Kidney (tissue), 14 donors: ENCODE results near the gene NSUN7. TPM values are rescaled to one million over a fixed set of nuclear protein-coding genes. Genes with fewer than 3 reads are reported as not detected.

Experiments
- DNase-seq, 5 donors: peaks; one replicate each; pipeline ENCODE4 v3.0.0-alpha.2; 2013 to 2020
- FAIRE-seq: peaks from 2 replicates; lab custom pipeline; 2012; peaks lifted over from hg19 to GRCh38; lab: Jason Lieb, UNC
- H3K27ac ChIP-seq, 2 donors: one replicate each; pipeline ENCODE4 v1.7.0; 2013; ENCODE audit warnings: low read depth in 2 of 2, low read length in 2 of 2, inconsistent platforms in 1 of 2
- H3K27me3 ChIP-seq: one replicate; pipeline ENCODE4 v1.7.1; 2013; ENCODE audit warnings: low read length, inconsistent platforms; ENCODE audit not compliant: control insufficient read depth, insufficient read depth
- H3K36me3 ChIP-seq, 3 donors: one replicate each; pipeline versions ENCODE4 v1.7.0 to v1.7.1; 2013; ENCODE audit warnings: low read length in 3 of 3, control low read depth in 1 of 3, inconsistent platforms in 1 of 3; ENCODE audit not compliant: insufficient read depth in 3 of 3, control insufficient read depth in 2 of 3
- H3K4me1 ChIP-seq, 3 donors: one replicate each; pipeline versions ENCODE4 v1.7.0 to v1.7.1; 2013; ENCODE audit warnings: low read length in 3 of 3, inconsistent platforms in 1 of 3, low read depth in 1 of 3; ENCODE audit not compliant: control insufficient read depth in 2 of 3, insufficient read depth in 2 of 3
- H3K4me3 ChIP-seq, 3 donors: one replicate each; pipeline versions ENCODE4 v1.7.0 to v1.8.1; 2013; ENCODE audit warnings: low read length in 3 of 3, control low read depth in 1 of 3, inconsistent platforms in 1 of 3
- H3K9ac ChIP-seq, 3 donors: one replicate each; pipeline versions ENCODE4 v1.7.0 to v1.7.1; 2013; ENCODE audit warnings: low read length in 3 of 3, control low read depth in 1 of 3, inconsistent platforms in 1 of 3
- H3K9me3 ChIP-seq, 3 donors: one replicate each; pipeline versions ENCODE4 v1.7.0 to v1.7.1; 2013; ENCODE audit warnings: low read length in 3 of 3, control low read depth in 1 of 3, inconsistent platforms in 1 of 3; ENCODE audit not compliant: control insufficient read depth in 2 of 3, insufficient read depth in 1 of 3
- intact Hi-C: fragments of 100-400 bp; cut with DNase I; formaldehyde crosslinking; loops from one replicate; pipeline ENCODE4 v1.11.1; 2022
- polyA plus RNA-seq: library from polyadenylated mRNA; stranded (reverse); fragments of 350-450 nt; fragmentation: Illumina TruSeq; extraction: RNeasy Lipid Tissue Mini Kit (QIAGEN cat#74804); gene quantifications from one replicate; pipeline ENCODE4 v1.2.3, GENCODE V29; 2014; ENCODE audit warnings: low read depth, low replicate concordance; ENCODE audit not compliant: insufficient read depth
- total RNA-seq: library from RNA; stranded (reverse); fragmentation: NEBNext Ultra II Directional; extraction: Animal tissue kit (Norgen Biotek cat#: 25700); gene quantifications from one replicate; pipeline ENCODE4 v1.2.1, GENCODE V29; 2021
- TF ChIP-seq, protein P1 (sequence below): IDR thresholded peaks from 3 replicates; pipeline ENCODE4 v1.5.1; 2012; ENCODE audit warnings: mild to moderate bottlenecking, moderate library complexity, borderline replicate concordance; ENCODE audit not compliant: insufficient read depth; ENCODE audit errors: extremely low read depth
- donor health status: control.
- donor health status: control.
- donor health status: control.
- donor health status: control.
- donor health status: control.
- donor health status: DM: yes; HTN: yes; CAD: no.
- donor health status: Normal renal cell carcinoma (clear cell type).

The NSUN7 gene
- total and polyA plus RNA-seq, 2 donors from 2014 or later: 4.1 to 7.6 TPM

GRCh38 chr4:40733752-40734151, 16.0 kb upstream of the NSUN7 start:
- H3K4me3 ChIP-seq: no peak overlapping the region
- no peak overlapping the region for H3K9ac ChIP-seq
- H3K9me3 ChIP-seq: no peaks in the 10 kb centered on the region
- no peak overlapping the region for H3K27ac ChIP-seq
- TF ChIP-seq, protein P1, sequence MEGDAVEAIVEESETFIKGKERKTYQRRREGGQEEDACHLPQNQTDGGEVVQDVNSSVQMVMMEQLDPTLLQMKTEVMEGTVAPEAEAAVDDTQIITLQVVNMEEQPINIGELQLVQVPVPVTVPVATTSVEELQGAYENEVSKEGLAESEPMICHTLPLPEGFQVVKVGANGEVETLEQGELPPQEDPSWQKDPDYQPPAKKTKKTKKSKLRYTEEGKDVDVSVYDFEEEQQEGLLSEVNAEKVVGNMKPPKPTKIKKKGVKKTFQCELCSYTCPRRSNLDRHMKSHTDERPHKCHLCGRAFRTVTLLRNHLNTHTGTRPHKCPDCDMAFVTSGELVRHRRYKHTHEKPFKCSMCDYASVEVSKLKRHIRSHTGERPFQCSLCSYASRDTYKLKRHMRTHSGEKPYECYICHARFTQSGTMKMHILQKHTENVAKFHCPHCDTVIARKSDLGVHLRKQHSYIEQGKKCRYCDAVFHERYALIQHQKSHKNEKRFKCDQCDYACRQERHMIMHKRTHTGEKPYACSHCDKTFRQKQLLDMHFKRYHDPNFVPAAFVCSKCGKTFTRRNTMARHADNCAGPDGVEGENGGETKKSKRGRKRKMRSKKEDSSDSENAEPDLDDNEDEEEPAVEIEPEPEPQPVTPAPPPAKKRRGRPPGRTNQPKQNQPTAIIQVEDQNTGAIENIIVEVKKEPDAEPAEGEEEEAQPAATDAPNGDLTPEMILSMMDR: no peak
- no peaks in the 10 kb centered on the region for H3K36me3 ChIP-seq
- DNase-seq: no peak
- FAIRE-seq: no peak
- H3K27me3 ChIP-seq: no peaks in the 10 kb centered on the region
- intact Hi-C loops: no loop called here
- H3K4me1 ChIP-seq: peaks cover 0 to 6% (median 2%) of the 10 kb centered on the region in 3 donors

GRCh38 chr4:40734497-40734896, 15.3 kb upstream of the NSUN7 start:
- intact Hi-C loops: no loop called here
- DNase-seq (no peak), FAIRE-seq (no peak)
- no peaks in the 10 kb centered on the region for H3K9me3 ChIP-seq
- no peaks in the 10 kb centered on the region for H3K27me3 ChIP-seq
- H3K27ac ChIP-seq: no peak overlapping the region
- TF ChIP-seq, protein P1: no peak
- peaks cover 0 to 6% (median 2%) of the 10 kb centered on the region in 3 donors for H3K4me1 ChIP-seq
- H3K36me3 ChIP-seq: no peaks in the 10 kb centered on the region
- no peak overlapping the region for H3K9ac ChIP-seq
- no peak overlapping the region for H3K4me3 ChIP-seq

GRCh38 chr4:40736910-40737309, 12.8 kb upstream of the NSUN7 start:
- Histone ChIP-seq H3K27ac (no peak overlapping the region), H3K36me3 (no peaks in the 10 kb centered on the region), H3K27me3 (no peaks in the 10 kb centered on the region), H3K4me3 (no peak overlapping the region), H3K9ac (no peak overlapping the region), H3K4me1 (peaks cover 0 to 1% (median 0%) of the 10 kb centered on the region in 3 donors), H3K9me3 (no peaks in the 10 kb centered on the region)
- DNase-seq (peak in 2 of 5 donors; percentile 55 to 78), FAIRE-seq (peak; percentile 21)
- TF ChIP-seq, protein P1: peak; percentile 32
- intact Hi-C loops: no loop called here

- H3K36me3 ChIP-seq: no peaks in the 10 kb centered on the region
- H3K9ac ChIP-seq: no peak overlapping the region
- no peaks in the 10 kb centered on the region for H3K9me3 ChIP-seq
- FAIRE-seq: no peak
- H3K4me3 ChIP-seq: no peak overlapping the region
- intact Hi-C loops: no loop called here
- no peak for DNase-seq
- TF ChIP-seq, protein P1: no peak
- no peak overlapping the region for H3K27ac ChIP-seq
- no peaks in the 10 kb centered on the region for H3K4me1 ChIP-seq
- no peaks in the 10 kb centered on the region for H3K27me3 ChIP-seq
Measured at GRCh38 chr4:40737879-40738278, 11.9 kb upstream of the NSUN7 start.
